DMS114 treated with DMSO at 0.1 percent for 48 hours (cell line): ENCODE data around the gene DCDC1.
"Not testable (repeated sequence)": the region's sequence is repeated elsewhere in the genome, so short reads cannot be mapped to it uniquely, and the experiment has no call there.

Source experiments
- DNase-seq: peaks from one replicate; lab custom pipeline; 2025; ENCODE audit not compliant: unreplicated experiment; lab: John Stamatoyannopoulos, UW

DCDC1 gene

GRCh38 chr11:31337806-31338205 lies 31.7 kb downstream of the DCDC1 start:
- DNase-seq = no peak

GRCh38 chr11:31328697-31329096 lies 40.8 kb downstream of the DCDC1 start:
- DNase-seq = no peak

GRCh38 chr11:31327417-31327816 lies 42.1 kb downstream of the DCDC1 start:
- DNase-seq = no peak

GRCh38 chr11:31326470-31327148 lies 42.9 kb downstream of the DCDC1 start:
- no peak for DNase-seq

- no peak for DNase-seq
Measured at GRCh38 chr11:31325160-31325559, 44.4 kb downstream of the DCDC1 start.

- DNase-seq = no peak
Measured at GRCh38 chr11:31323145-31323544, 46.4 kb downstream of the DCDC1 start.

- DNase-seq = not testable (repeated sequence)
Measured at GRCh38 chr11:31321494-31321893, 48.0 kb downstream of the DCDC1 start.

- DNase-seq = no peak
Measured at GRCh38 chr11:31303644-31304180, 65.8 kb downstream of the DCDC1 start.

- DNase-seq = no peak
Measured at GRCh38 chr11:31301549-31302510, 67.7 kb downstream of the DCDC1 start.

- DNase-seq = no peak
Measured at GRCh38 chr11:31295308-31295707, 74.2 kb downstream of the DCDC1 start.

- not testable (repeated sequence) for DNase-seq
Measured at GRCh38 chr11:31273527-31273926, 96.0 kb downstream of the DCDC1 start.

- DNase-seq = no peak
Measured at GRCh38 chr11:31267720-31268119, 101.8 kb downstream of the DCDC1 start.

- no peak for DNase-seq
Measured at GRCh38 chr11:31264834-31265233, 104.7 kb downstream of the DCDC1 start.

- peak; percentile 64 for DNase-seq
Measured at GRCh38 chr11:31262761-31263160, 106.8 kb downstream of the DCDC1 start.

- no peak for DNase-seq
Measured at GRCh38 chr11:31259797-31260196, 109.7 kb downstream of the DCDC1 start.

GRCh38 chr11:31254415-31254814 lies 115.1 kb downstream of the DCDC1 start:
- no peak for DNase-seq

- DNase-seq = no peak
Measured at GRCh38 chr11:31248768-31249167, 120.8 kb downstream of the DCDC1 start.

GRCh38 chr11:31247321-31247720 lies 122.2 kb downstream of the DCDC1 start:
- DNase-seq = no peak

- DNase-seq = no peak
Measured at GRCh38 chr11:31246451-31247165, 122.9 kb downstream of the DCDC1 start.

GRCh38 chr11:31243706-31244105 lies 125.8 kb downstream of the DCDC1 start:
- no peak for DNase-seq

- peak; percentile 99 for DNase-seq
Measured at GRCh38 chr11:31240340-31240904, 129.1 kb downstream of the DCDC1 start.
